ENCODE measurements around the gene CLTB. TPM values are rescaled to one million over a fixed set of nuclear protein-coding genes. Genes with fewer than 3 reads are reported as not detected.

The CLTB gene
- total RNA-seq, 1 donor: 63.0 TPM

GRCh38 chr5:176381979-176382378, 34.4 kb downstream of the CLTB start:
- DNase-seq (ENCODE audit: insufficient read length, low spot score, missing footprints): no peak
- peaks cover 21% of the 10 kb centered on the region for H3K79me2 ChIP-seq (ENCODE audit: insufficient read depth, low read length)
- H4K20me1 ChIP-seq (ENCODE audit: insufficient read depth, low read length): peaks cover 8% of the 10 kb centered on the region
- no peak overlapping the region for H3K27ac ChIP-seq (ENCODE audit: low read depth, low read length)
- no peak overlapping the region for H2AFZ ChIP-seq (ENCODE audit: low read length)
- H3K9me3 ChIP-seq (ENCODE audit: low read depth, low read length): no peaks in the 10 kb centered on the region
- H3K4me3 ChIP-seq (ENCODE audit: insufficient read depth, low read length): no peak overlapping the region
- TF ChIP-seq, protein P1, sequence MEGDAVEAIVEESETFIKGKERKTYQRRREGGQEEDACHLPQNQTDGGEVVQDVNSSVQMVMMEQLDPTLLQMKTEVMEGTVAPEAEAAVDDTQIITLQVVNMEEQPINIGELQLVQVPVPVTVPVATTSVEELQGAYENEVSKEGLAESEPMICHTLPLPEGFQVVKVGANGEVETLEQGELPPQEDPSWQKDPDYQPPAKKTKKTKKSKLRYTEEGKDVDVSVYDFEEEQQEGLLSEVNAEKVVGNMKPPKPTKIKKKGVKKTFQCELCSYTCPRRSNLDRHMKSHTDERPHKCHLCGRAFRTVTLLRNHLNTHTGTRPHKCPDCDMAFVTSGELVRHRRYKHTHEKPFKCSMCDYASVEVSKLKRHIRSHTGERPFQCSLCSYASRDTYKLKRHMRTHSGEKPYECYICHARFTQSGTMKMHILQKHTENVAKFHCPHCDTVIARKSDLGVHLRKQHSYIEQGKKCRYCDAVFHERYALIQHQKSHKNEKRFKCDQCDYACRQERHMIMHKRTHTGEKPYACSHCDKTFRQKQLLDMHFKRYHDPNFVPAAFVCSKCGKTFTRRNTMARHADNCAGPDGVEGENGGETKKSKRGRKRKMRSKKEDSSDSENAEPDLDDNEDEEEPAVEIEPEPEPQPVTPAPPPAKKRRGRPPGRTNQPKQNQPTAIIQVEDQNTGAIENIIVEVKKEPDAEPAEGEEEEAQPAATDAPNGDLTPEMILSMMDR (IDR thresholded peaks at IDR 0.05; ENCODE audit: extremely low read depth, low read depth, low read length): no peak
- H3K36me3 ChIP-seq (ENCODE audit: insufficient read depth, low read length): peaks cover 40% of the 10 kb centered on the region
- H3K4me1 ChIP-seq (ENCODE audit: insufficient read depth, low read length): peaks cover 6% of the 10 kb centered on the region
- H3K27me3 ChIP-seq (ENCODE audit: insufficient read depth, low read length): no peaks in the 10 kb centered on the region
- no peak overlapping the region for H3K4me2 ChIP-seq (ENCODE audit: insufficient read depth, low read length)

GRCh38 chr5:176381423-176381822, 34.9 kb downstream of the CLTB start:
- peaks cover 40% of the 10 kb centered on the region for H3K36me3 ChIP-seq (ENCODE audit: insufficient read depth, low read length)

GRCh38 chr5:176379881-176380280, 36.5 kb downstream of the CLTB start:
- Histone ChIP-seq H3K79me2 (ENCODE audit: insufficient read depth, low read length) (peaks cover under 1% of the 10 kb centered on the region), H4K20me1 (ENCODE audit: insufficient read depth, low read length) (no peaks in the 10 kb centered on the region), H3K9me3 (ENCODE audit: low read depth, low read length) (no peaks in the 10 kb centered on the region), H3K27ac (ENCODE audit: low read depth, low read length) (no peak overlapping the region), H3K4me1 (ENCODE audit: insufficient read depth, low read length) (no peaks in the 10 kb centered on the region), H3K27me3 (ENCODE audit: insufficient read depth, low read length) (no peaks in the 10 kb centered on the region), H3K4me2 (ENCODE audit: insufficient read depth, low read length) (no peak overlapping the region), H2AFZ (ENCODE audit: low read length) (no peak overlapping the region), H3K36me3 (ENCODE audit: insufficient read depth, low read length) (peaks cover 31% of the 10 kb centered on the region), H3K4me3 (ENCODE audit: insufficient read depth, low read length) (no peak overlapping the region)
- no peak for DNase-seq (ENCODE audit: insufficient read length, low spot score, missing footprints)
- TF ChIP-seq, protein P1 (IDR thresholded peaks at IDR 0.05; ENCODE audit: extremely low read depth, low read depth, low read length): no peak

More at GRCh38 chr5:176381423-176381822, 34.9 kb downstream of the CLTB start:
- peaks cover 4% of the 10 kb centered on the region for H4K20me1 ChIP-seq (ENCODE audit: insufficient read depth, low read length)
- H3K27ac ChIP-seq (ENCODE audit: low read depth, low read length): no peak overlapping the region
- TF ChIP-seq, protein P1 (IDR thresholded peaks at IDR 0.05; ENCODE audit: extremely low read depth, low read depth, low read length): no peak
- no peaks in the 10 kb centered on the region for H3K27me3 ChIP-seq (ENCODE audit: insufficient read depth, low read length)
- H3K4me2 ChIP-seq (ENCODE audit: insufficient read depth, low read length): no peak overlapping the region
- H3K4me1 ChIP-seq (ENCODE audit: insufficient read depth, low read length): peaks cover under 1% of the 10 kb centered on the region
- peaks cover 16% of the 10 kb centered on the region for H3K79me2 ChIP-seq (ENCODE audit: insufficient read depth, low read length)
- no peaks in the 10 kb centered on the region for H3K9me3 ChIP-seq (ENCODE audit: low read depth, low read length)
- DNase-seq (ENCODE audit: insufficient read length, low spot score, missing footprints): no peak
- H2AFZ ChIP-seq (ENCODE audit: low read length): no peak overlapping the region
- H3K4me3 ChIP-seq (ENCODE audit: insufficient read depth, low read length): no peak overlapping the region

GRCh38 chr5:176373100-176373818, 43.1 kb downstream of the CLTB start:
- TF ChIP-seq, protein P1 (IDR thresholded peaks at IDR 0.05; ENCODE audit: extremely low read depth, low read depth, low read length): no peak
- H4K20me1 ChIP-seq (ENCODE audit: insufficient read depth, low read length): no peaks in the 10 kb centered on the region
- no peaks in the 10 kb centered on the region for H3K9me3 ChIP-seq (ENCODE audit: low read depth, low read length)
- no peaks in the 10 kb centered on the region for H3K79me2 ChIP-seq (ENCODE audit: insufficient read depth, low read length)
- peaks cover 19% of the 10 kb centered on the region for H3K36me3 ChIP-seq (ENCODE audit: insufficient read depth, low read length)
- H3K4me3 ChIP-seq (ENCODE audit: insufficient read depth, low read length): no peak overlapping the region
- H3K27ac ChIP-seq (ENCODE audit: low read depth, low read length): no peak overlapping the region
- H3K27me3 ChIP-seq (ENCODE audit: insufficient read depth, low read length): no peaks in the 10 kb centered on the region
- H3K4me2 ChIP-seq (ENCODE audit: insufficient read depth, low read length): no peak overlapping the region
- no peak overlapping the region for H2AFZ ChIP-seq (ENCODE audit: low read length)
- DNase-seq (ENCODE audit: insufficient read length, low spot score, missing footprints): no peak
- H3K4me1 ChIP-seq (ENCODE audit: insufficient read depth, low read length): no peaks in the 10 kb centered on the region
